GM12878 (cell line): ENCODE data around the gene CIB4. TPM values are rescaled to one million over a fixed set of nuclear protein-coding genes. Genes with fewer than 3 reads are reported as not detected.

Experiments used
- ATAC-seq: fragments of 200-7000 bp; cut with Tn5 transposase; 3 replicates; pipeline ENCODE4 v1.9.1; 2020; ENCODE audit warnings: mild to moderate bottlenecking, moderate library complexity
- BruUV-seq: library from RNA; stranded (reverse); fragments of 400-500 nt; replicated peaks from 2 replicates; lab custom pipeline; 2021; lab: Mats Ljungman, UMichigan
- CTCF ChIA-PET: fragments of 300-600 bp; sonication (Branson Sonifier 250); formaldehyde crosslinking; extraction: SDS; loops from one replicate; lab custom pipeline; 2021; ENCODE audit warnings: inconsistent platforms; lab: Yijun Ruan, JAX
- POLR2A ChIA-PET: fragments of 350-600 bp; formaldehyde crosslinking; extraction: SDS; loops from one replicate; lab custom pipeline; 2021; ENCODE audit warnings: inconsistent platforms; lab: Charles Lee
- RAD21 ChIA-PET: fragments of 300-600 bp; sonication (Branson Sonifier 250); formaldehyde crosslinking; loops from one replicate; lab custom pipeline; 2023; ENCODE audit warnings: antibody characterized with exemption; ENCODE audit not compliant: unreplicated experiment; lab: Charles Lee
- SMC1A ChIA-PET: fragments of 300-600 bp; sonication (Branson Sonifier 250); formaldehyde crosslinking; loops from one replicate; lab custom pipeline; 2023; ENCODE audit not compliant: unreplicated experiment, uncharacterized antibody; lab: Charles Lee
- DNase-seq: peaks from one replicate; pipeline ENCODE4 v3.0.0-alpha.2; 2011; ENCODE audit warnings: low read depth, low spot score
- FAIRE-seq: peaks from 3 replicates; lab custom pipeline; 2011; peaks lifted over from hg19 to GRCh38; lab: Jason Lieb, UNC
- H2AFZ ChIP-seq: 2 replicates; pipeline ENCODE4 v1.6.0; 2011; ENCODE audit warnings: low read depth, low read length, control low read depth; ENCODE audit not compliant: control insufficient read depth
- H3K27ac ChIP-seq: 2 replicates; pipeline ENCODE4 v1.5.1; 2011; ENCODE audit warnings: control low read depth; ENCODE audit not compliant: control insufficient read depth, insufficient read depth
- H3K27me3 ChIP-seq, 2 experiments: replicated peaks in 1 of 2; 2 replicates each; pipeline versions ENCODE4 v1.6.0 to v1.6.1; 2011; ENCODE audit warnings: low read length in 1 of 2; ENCODE audit not compliant: control insufficient read depth in 2 of 2, insufficient read depth in 2 of 2
- H3K36me3 ChIP-seq, 2 experiments: 2 replicates each; pipeline ENCODE4 v1.5.1; 2011; ENCODE audit warnings: low read length in 1 of 2; ENCODE audit not compliant: control insufficient read depth in 2 of 2, insufficient read depth in 2 of 2
- H3K4me1 ChIP-seq: 2 replicates; pipeline ENCODE4 v1.6.1; 2011; ENCODE audit warnings: mild to moderate bottlenecking, low read length, moderate library complexity, mixed read lengths; ENCODE audit not compliant: control insufficient read depth, insufficient read depth
- H3K4me2 ChIP-seq: 2 replicates; pipeline ENCODE4 v1.6.0; 2011; ENCODE audit warnings: control low read depth; ENCODE audit not compliant: control insufficient read depth, insufficient read depth
- H3K4me3 ChIP-seq: fragments of 200-600 bp; sonication (generic); 2 replicates; pipeline ENCODE4 v1.5.1; 2016
- H3K79me2 ChIP-seq: 2 replicates; pipeline ENCODE4 v1.6.0; 2011; ENCODE audit warnings: low read length; ENCODE audit not compliant: control insufficient read depth, insufficient read depth
- H3K9ac ChIP-seq: 2 replicates; pipeline ENCODE4 v1.8.0; 2011; ENCODE audit warnings: low read length, control low read depth, mixed read lengths; ENCODE audit not compliant: control insufficient read depth, insufficient read depth
- H3K9me3 ChIP-seq: replicated peaks from 3 replicates; pipeline ENCODE4 v1.5.1; 2011; ENCODE audit warnings: mild to moderate bottlenecking, low read length; ENCODE audit not compliant: control insufficient read depth, insufficient read depth
- H4K20me1 ChIP-seq: 2 replicates; pipeline ENCODE4 v1.6.0; 2011; ENCODE audit not compliant: control insufficient read depth, insufficient read depth
- CEBPB ChIP-seq, 2 experiments: fragments of 150-350 bp in 1 of 2; IDR thresholded peaks; 2 replicates each; pipeline ENCODE4 v1.6.1; 2012 to 2014; ENCODE audit warnings: low read depth in 2 of 2, low read length in 2 of 2, borderline replicate concordance in 1 of 2, inconsistent platforms in 1 of 2
- ETV6 ChIP-seq, 2 experiments: fragments of 450-650 bp in 1 of 2; IDR thresholded peaks in 1 of 2; conservative IDR thresholded peaks in 1 of 2; 2 replicates each; pipeline ENCODE4 v1.6.1; 2014; ENCODE audit warnings: antibody characterized with exemption in 1 of 2, borderline replicate concordance in 1 of 2, low read depth in 1 of 2, mild to moderate bottlenecking in 1 of 2, moderate library complexity in 1 of 2
- JUND ChIP-seq: IDR thresholded peaks from 2 replicates; pipeline ENCODE4 v1.6.1; 2012; ENCODE audit warnings: low read depth, mild to moderate bottlenecking, low read length, improper control_type of control experiment, moderate library complexity
- MTA2 ChIP-seq: fragments of 450-650 bp; IDR thresholded peaks from 2 replicates; pipeline ENCODE4 v1.6.1; 2016; ENCODE audit warnings: low read depth, mild to moderate bottlenecking, moderate library complexity
- NR2C1 ChIP-seq: fragments of 450-650 bp; IDR thresholded peaks from 2 replicates; pipeline ENCODE4 v1.6.1; 2017; ENCODE audit warnings: antibody characterized with exemption, mild to moderate bottlenecking, moderate library complexity
- PAX8 ChIP-seq: fragments of 450-650 bp; IDR thresholded peaks from 2 replicates; pipeline ENCODE4 v1.6.1; 2017; ENCODE audit warnings: mild to moderate bottlenecking, moderate library complexity
- RAD51 ChIP-seq: fragments of 450-650 bp; IDR thresholded peaks from 2 replicates; pipeline ENCODE4 v1.6.1; 2016; ENCODE audit warnings: moderate library complexity, mild to moderate bottlenecking, inconsistent platforms
- SIX5 ChIP-seq: IDR thresholded peaks from 2 replicates; pipeline ENCODE4 v1.6.1; 2011; ENCODE audit warnings: mild to moderate bottlenecking, low read depth, low read length, moderate library complexity; ENCODE audit not compliant: severe bottlenecking
- SPI1 ChIP-seq: IDR thresholded peaks from 2 replicates; pipeline ENCODE4 v1.6.1; 2011; ENCODE audit warnings: low read depth, mild to moderate bottlenecking, low read length, moderate library complexity, borderline replicate concordance; ENCODE audit not compliant: insufficient read depth
- WGBS: methylation state at CpG from one replicate; pipeline ENCODE4 v1.1.6; 2016; ENCODE audit warnings: low lambda C conversion rate; ENCODE audit not compliant: insufficient replicate concordance, insufficient coverage; ENCODE audit errors: missing lambda C conversion rate; 5-methylcytosine and 5-hydroxymethylcytosine counted together
- in situ Hi-C: fragments of 300-500 bp; cut with MboI; formaldehyde crosslinking; loops from 9 replicates; pipeline ENCODE4 v1.14.3; 2018; ENCODE audit warnings: mixed read lengths
- intact Hi-C: fragments of 100-400 bp; cut with micrococcal nuclease; formaldehyde crosslinking; loops from one replicate; pipeline ENCODE4 v1.14.2; 2022; ENCODE audit not compliant: unreplicated experiment
- polyA plus RNA-seq, 11 experiments: library from polyadenylated mRNA; depleted of rRNA in 4 of 11; unstranded in 6 of 11; stranded (reverse) in 5 of 11; fragments of >200 nt; fragmentation: Nextera tagmentation in 4 of 11; fragmentation: Illumina TruSeq in 1 of 11; extraction: Ambion mirVana in 4 of 11; extraction: Trizol in 1 of 11; gene quantifications; 1 replicate in 1 of 11; 2 replicates in 10 of 11; pipeline versions ENCODE4 v1.2.1 to v1.2.3, GENCODE V29; 2011 to 2016; ENCODE audit warnings: inconsistent platforms in 2 of 11, missing spikeins in 2 of 11, low read depth in 1 of 11
- total RNA-seq, 4 experiments: library from RNA; depleted of rRNA in 3 of 4; stranded (reverse); fragments of >200 nt in 3 of 4; fragmentation: Illumina TruSeq in 1 of 4; extraction: Trizol in 1 of 4; gene quantifications; 2 replicates each; pipeline versions ENCODE4 v1.2.1 to v1.2.3, GENCODE V29; 2013 to 2021
- TF ChIP-seq, protein P1 (sequence below): fragments of 450-650 bp; IDR thresholded peaks from 2 replicates; pipeline ENCODE4 v1.6.1; 2017; ENCODE audit warnings: mild to moderate bottlenecking, low read depth, inconsistent platforms; ENCODE audit not compliant: poor library complexity, severe bottlenecking

The CIB4 gene
- total and polyA plus RNA-seq, 10 of the 15 experiments (the other 5 are each of a cell fraction or from before 2014, with no cell fraction given), result not detected

DNA sequence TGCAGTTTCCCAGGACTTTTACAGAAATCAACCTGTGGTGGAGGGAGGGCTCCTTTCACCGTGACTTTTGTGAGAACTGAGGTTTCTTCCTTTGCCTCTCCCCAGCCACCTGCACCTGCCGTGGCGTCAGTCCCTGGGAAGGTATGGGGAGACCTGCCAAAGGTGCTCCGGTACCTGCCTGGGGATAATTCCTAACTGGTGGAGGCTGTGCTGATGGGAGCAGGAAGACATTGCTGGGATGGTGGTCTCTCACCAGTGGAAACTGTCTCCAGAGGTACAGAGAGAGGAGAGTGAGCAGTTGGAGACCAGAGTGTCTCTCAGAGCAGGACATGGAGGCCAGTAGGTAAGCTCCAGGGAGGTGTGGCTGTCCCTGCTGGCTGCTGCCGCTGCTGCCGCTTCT, 52.6 kb downstream of the CIB4 start (continued):
- TF ChIP-seq, protein P1, sequence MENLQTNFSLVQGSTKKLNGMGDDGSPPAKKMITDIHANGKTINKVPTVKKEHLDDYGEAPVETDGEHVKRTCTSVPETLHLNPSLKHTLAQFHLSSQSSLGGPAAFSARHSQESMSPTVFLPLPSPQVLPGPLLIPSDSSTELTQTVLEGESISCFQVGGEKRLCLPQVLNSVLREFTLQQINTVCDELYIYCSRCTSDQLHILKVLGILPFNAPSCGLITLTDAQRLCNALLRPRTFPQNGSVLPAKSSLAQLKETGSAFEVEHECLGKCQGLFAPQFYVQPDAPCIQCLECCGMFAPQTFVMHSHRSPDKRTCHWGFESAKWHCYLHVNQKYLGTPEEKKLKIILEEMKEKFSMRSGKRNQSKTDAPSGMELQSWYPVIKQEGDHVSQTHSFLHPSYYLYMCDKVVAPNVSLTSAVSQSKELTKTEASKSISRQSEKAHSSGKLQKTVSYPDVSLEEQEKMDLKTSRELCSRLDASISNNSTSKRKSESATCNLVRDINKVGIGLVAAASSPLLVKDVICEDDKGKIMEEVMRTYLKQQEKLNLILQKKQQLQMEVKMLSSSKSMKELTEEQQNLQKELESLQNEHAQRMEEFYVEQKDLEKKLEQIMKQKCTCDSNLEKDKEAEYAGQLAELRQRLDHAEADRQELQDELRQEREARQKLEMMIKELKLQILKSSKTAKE, result no peak
- no peak for TF ChIP-seq CEBPB (IDR thresholded peaks at IDR 0.05; ENCODE audit: borderline replicate concordance in 1 of 2, low read depth in 2 of 2, low read length in 2 of 2)
- no peak for TF ChIP-seq SPI1
- TF ChIP-seq PAX8, result no peak
- no peak for TF ChIP-seq NR2C1
- no peak for TF ChIP-seq ETV6 (conservative IDR thresholded peaks at IDR 0.05 in 1 of 2, IDR thresholded peaks at IDR 0.05 in 1 of 2; ENCODE audit: borderline replicate concordance in 1 of 2, low read depth in 1 of 2)
- no peak for TF ChIP-seq JUND
- no peak for TF ChIP-seq SIX5

DNA sequence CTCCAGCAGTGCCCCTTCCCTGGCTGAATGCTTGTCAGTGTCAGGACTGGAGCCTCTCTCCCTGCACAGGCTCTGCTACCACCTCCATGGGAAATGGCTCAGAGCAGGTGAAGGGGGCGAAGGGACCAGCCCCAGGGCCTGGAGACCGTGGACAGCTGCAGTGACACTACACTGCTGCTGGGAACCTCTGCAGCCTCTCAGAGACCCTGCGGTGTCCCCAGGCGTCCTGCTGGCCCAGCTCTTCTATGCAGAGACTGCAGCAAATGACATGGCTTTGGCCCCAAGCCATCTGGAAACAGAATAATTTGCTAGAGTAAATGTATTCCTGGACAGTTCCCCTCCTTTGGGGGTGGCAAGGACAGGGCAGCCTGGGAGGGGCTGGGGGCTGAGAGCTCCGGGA, 53.2 kb downstream of the CIB4 start:
- no peak for ATAC-seq
- Histone ChIP-seq H2AFZ (no peak overlapping the region), H3K4me3 (no peak overlapping the region), H3K27me3 (peaks cover 2 to 3% of the 10 kb centered on the region in 2 experiments; a peak in 3 of 4 replicates), H3K79me2 (no peaks in the 10 kb centered on the region), H3K4me2 (no peak overlapping the region), H3K4me1 (peaks cover 8% of the 10 kb centered on the region), H3K9me3 (no peaks in the 10 kb centered on the region), H4K20me1 (no peaks in the 10 kb centered on the region), H3K27ac (no peak overlapping the region), H3K36me3 (no peaks in the 10 kb centered on the region), H3K9ac (no peak overlapping the region)
- CTCF ChIA-PET, result interaction anchor here (1.3 to 2.5 kb wide), 3 partner anchors 10 to 157 kb away, joined by 4 to 9 read pairs (median 9); no protein-coding TSS in a partner anchor
- DNase-seq, result no peak
- in situ Hi-C loops (no loop called here), intact Hi-C loops (no loop called here)
- POLR2A ChIA-PET, result no interaction called here
- no TSS peak for BruUV-seq
- SMC1A ChIA-PET, result interaction anchor here (1.1 kb wide), 1 partner anchor 9 kb away, joined by 3 read pairs; no protein-coding TSS in a partner anchor
- WGBS, result 7% methylated on average over 5 of the region's 5 CpGs
- RAD21 ChIA-PET, result interaction anchor here (0.9 kb wide), 1 partner anchor 17 kb away, joined by 3 read pairs; no protein-coding TSS in a partner anchor
- TF ChIP-seq RAD51, result no peak
- TF ChIP-seq MTA2, result no peak
- no peak for FAIRE-seq
